HG03135 (cell line): ENCODE data around the gene HBD.

Experiments used
- ATAC-seq: cut with Tn5 transposase; IDR thresholded peaks from one replicate; pipeline ENCODE4 v1.9.1; 2021; ENCODE audit warnings: mild to moderate bottlenecking, moderate library complexity; ENCODE audit not compliant: unreplicated experiment

HBD gene

DNA sequence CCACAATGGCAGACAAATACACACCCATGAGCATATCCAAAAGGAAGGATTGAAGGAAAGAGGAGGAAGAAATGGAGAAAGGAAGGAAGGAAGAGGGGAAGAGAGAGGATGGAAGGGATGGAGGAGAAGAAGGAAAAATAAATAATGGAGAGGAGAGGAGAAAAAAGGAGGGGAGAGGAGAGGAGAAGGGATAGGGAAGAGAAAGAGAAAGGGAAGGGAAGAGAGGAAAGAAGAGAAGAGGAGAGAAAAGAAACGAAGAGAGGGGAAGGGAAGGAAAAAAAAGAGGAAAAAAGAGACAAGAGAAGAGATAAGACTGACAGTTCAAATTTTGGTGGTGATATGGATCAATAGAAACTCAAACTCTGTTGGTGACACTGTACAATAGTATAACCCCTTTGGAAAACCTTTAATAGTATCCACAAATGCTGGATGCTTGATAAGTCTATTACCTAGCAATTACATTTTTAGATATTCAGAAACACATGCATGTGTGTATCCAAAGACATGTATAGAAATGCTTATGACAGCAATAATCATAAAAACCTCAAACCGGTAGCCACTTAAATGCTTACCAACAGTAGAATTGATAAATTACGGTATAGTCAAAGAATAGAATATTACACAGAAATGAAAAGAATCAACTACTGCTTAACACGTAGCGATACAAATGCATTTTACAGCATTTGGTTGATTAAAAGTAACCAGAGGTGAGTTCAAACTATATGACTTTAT lies 1.2 kb upstream of the HBD start:
- ATAC-seq: no peak

DNA sequence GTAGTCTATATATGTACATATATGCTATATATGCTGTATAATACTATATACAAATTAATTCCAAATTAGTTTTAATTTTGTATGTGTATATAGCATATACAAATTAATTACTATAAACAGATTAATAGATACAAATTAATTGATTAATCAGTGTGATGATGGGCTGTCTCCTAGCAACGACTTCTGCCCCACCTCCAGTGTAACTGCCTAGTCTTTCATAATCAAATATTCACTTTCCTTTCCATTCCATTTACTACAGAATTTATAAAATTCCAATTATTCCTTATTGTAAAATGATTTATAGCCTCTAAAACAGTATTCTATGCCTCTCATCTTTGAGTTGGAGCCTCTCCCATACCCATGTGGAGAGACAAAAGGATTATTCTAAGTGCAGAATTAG lies 976 bp downstream of the HBD start:
- ATAC-seq: no peak

DNA sequence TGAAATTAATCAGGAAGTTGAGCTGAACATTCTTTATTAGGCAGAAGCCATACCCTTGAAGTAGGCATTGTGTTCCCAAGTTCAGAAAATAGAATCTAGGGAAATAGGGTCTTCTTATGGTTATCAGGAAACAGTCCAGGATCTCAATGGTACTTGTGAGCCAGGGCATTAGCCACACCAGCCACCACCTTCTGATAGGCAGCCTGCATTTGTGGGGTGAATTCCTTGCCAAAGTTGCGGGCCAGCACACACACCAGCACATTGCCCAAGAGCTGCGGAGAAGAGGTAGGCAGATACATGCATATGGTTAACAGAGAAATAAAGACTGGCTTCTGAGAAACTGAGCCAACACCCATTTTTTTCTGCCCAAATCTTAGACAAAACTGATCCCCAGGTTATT lies 1.5 kb downstream of the HBD start:
- ATAC-seq: no peak

DNA sequence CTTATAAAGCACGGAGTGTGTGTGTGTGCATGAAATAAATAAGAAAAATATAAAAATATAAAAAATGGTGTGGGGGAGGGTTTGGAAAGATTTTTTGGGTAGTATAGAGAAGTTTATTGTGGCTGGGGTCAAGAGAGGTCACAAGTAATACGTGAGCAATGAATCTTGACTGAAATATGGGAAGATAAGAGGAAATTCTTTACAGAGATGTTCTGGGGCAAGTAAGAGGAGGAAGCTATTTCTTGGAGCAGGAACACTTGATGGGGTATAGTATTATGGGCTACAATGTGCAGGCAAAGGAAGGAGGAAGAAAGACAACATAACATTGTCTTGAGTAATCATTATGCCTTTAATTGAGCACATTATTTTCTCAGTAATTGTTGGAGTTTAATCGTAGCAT lies 2.1 kb downstream of the HBD start:
- no peak for ATAC-seq

DNA sequence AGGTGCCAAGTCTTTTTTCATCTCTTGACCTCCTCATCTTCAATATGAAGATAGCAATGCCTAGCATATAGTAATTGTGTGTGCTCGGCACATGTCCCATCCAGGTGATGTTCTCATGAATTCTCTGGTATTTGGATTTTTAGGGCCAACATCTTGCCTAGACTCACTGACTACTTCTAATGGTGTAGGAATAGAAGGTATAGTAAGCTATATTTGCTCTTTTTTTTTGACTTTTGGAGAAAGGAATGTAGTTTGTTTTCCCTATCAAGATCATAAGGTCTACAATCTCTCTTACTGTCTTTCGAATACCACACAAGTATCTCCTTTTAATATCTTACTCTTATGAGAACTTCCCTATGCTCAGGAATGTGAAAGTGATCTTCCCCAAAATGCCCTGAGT lies 3.2 kb downstream of the HBD start:
- ATAC-seq: no peak

DNA sequence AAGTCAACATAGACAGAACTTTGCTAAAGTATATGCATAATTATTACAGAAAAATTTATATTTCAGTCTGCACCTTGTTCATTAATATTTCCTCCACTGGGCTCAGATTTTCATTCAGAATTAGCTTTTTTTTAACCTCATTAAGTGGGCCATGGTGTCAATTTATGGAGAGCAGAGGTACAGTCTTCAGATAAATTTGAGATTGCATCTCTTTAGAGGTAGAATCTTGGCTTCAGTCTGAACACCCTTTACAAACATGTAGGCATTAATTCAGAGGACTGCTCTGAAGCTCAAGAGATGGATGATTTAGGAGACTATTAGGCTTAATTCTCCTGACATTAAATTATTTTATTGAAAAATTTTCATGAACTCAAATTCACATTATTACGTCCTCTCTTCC lies 4.0 kb downstream of the HBD start:
- no peak for ATAC-seq

DNA sequence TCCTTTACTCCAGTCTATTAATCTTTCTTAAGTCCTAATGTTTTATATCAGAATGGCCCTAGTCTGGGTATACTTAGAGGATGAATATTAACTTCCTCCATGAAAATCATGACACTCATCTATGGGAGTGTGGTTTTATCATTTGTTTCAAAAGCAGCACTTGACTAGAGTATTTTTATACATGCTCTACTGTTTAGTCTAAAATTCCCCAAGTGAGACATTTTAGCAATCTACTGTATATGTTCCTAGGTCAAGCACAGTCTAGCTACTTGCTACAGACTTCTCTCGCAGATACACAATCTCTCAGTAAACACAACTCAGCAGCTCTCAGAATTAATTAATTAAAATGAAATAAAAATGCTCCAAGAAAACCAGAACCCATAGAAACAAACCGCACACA lies 4.5 kb downstream of the HBD start:
- no peak for ATAC-seq

DNA sequence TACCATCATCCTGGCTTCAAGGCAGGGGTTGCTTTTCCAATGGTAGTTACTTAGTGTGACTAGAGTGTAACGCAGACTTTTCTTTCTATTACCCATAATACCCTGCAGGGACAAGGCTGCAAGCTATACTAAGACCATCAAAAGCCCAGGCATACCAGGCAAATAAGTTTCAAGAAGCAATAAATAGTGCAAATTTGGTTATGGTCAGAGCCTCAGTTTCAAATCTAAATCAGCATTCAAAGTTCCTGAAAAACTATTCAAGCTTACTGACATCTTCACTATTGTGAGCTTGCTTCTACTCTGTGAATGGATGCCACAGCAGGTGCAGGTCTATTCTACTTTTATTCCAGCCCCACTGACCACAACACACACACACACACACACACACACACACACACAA lies 4.9 kb downstream of the HBD start:
- no peak for ATAC-seq

DNA sequence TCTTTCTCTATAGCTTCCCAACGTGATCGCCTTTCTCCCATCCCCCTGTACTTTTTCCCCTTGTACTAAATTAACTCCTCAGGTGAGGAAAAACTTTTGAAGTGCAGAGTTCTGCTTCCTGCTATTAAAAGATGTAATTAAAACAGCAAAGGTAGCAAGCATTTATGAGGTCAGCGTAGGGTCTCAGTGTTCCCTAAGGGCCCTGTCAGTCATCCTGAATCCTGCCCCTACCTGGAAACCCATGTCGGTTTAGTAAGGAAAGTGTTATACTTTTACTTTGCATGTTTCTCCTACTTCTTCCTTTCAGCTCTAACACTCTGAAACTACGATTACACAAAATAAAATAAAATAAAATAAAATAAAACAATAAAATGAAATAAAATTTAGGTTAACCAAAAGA lies 6.2 kb downstream of the HBD start:
- ATAC-seq: no peak

DNA sequence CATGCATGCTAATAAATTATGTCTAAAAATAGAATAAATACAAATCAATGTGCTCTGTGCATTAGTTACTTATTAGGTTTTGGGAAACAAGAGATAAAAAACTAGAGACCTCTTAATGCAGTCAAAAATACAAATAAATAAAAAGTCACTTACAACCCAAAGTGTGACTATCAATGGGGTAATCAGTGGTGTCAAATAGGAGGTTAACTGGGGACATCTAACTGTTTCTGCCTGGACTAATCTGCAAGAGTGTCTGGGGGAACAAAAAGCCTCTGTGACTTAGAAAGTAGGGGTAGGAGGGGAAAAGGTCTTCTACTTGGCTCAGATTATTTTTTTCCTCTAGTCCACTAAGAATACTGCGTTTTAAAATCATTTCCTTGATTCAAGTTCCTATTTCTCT lies 6.6 kb downstream of the HBD start:
- no peak for ATAC-seq

DNA sequence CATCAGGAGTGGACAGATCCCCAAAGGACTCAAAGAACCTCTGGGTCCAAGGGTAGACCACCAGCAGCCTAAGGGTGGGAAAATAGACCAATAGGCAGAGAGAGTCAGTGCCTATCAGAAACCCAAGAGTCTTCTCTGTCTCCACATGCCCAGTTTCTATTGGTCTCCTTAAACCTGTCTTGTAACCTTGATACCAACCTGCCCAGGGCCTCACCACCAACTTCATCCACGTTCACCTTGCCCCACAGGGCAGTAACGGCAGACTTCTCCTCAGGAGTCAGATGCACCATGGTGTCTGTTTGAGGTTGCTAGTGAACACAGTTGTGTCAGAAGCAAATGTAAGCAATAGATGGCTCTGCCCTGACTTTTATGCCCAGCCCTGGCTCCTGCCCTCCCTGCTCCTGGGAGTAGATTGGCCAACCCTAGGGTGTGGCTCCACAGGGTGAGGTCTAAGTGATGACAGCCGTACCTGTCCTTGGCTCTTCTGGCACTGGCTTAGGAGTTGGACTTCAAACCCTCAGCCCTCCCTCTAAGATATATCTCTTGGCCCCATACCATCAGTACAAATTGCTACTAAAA lies 7.5 kb downstream of the HBD start, which contains the start of gene HBB:
Gene HBB (minus strand): TSS at position 340 of the 579 bp plus-strand sequence. CDS start 50 bp downstream, at position 290.
- ATAC-seq: no peak

DNA sequence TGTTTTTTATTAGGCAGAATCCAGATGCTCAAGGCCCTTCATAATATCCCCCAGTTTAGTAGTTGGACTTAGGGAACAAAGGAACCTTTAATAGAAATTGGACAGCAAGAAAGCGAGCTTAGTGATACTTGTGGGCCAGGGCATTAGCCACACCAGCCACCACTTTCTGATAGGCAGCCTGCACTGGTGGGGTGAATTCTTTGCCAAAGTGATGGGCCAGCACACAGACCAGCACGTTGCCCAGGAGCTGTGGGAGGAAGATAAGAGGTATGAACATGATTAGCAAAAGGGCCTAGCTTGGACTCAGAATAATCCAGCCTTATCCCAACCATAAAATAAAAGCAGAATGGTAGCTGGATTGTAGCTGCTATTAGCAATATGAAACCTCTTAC lies 8.8 kb downstream of the HBD start:
- ATAC-seq: no peak

DNA sequence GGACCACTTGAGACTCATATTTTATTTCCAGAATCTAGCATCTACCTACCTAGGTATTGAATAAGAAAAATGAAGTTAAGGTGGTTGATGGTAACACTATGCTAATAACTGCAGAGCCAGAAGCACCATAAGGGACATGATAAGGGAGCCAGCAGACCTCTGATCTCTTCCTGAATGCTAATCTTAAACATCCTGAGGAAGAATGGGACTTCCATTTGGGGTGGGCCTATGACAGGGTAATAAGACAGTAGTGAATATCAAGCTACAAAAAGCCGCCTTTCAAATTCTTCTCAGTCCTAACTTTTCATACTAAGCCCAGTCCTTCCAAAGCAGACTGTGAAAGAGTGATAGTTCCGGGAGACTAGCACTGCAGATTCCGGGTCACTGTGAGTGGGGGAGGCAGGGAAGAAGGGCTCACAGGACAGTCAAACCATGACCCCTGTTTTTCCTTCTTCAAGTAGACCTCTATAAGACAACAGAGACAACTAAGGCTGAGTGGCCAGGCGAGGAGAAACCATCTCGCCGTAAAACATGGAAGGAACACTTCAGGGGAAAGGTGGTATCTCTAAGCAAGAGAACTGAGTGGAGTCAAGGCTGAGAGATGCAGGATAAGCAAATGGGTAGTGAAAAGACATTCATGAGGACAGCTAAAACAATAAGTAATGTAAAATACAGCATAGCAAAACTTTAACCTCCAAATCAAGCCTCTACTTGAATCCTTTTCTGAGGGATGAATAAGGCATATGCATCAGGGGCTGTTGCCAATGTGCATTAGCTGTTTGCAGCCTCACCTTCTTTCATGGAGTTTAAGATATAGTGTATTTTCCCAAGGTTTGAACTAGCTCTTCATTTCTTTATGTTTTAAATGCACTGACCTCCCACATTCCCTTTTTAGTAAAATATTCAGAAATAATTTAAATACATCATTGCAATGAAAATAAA lies 9.5 kb downstream of the HBD start:
- no peak for ATAC-seq

DNA sequence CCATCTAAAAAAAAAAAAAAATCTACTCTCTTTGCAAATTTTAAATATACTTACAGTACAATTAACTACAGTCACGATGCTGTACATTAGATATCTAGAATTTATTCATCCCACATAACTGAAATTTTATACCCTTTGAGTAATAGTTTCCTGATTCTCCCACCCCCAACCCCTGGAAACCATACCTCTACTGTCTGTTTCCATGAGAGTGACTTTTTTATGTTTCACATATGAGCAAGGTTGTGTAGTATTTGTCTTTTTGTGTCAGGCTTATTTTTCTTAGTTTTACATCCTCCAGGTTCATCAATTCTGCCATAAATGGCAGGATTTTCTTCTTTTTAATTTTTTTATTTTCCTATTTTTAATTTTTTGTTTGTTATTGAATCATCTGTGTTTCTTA lies 10.6 kb downstream of the HBD start:
- ATAC-seq: no peak

DNA sequence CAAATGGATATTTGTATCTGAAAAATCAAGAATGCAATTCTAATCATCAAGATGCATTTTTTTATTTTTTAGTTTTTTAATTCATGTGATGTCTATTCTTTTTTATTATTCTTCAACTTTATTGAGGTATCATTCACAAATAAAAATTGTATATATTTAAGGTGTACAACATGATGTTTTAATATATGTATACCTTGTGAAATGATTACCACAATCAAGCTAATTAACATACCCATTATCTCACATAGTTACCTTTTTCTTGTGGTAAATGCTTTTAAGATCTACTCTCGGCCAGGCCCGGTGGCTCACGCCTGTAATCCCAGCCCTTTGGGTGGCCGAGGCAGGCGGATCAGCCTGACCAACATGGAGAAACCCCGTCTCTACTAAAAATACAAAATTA lies 11.1 kb downstream of the HBD start:
- no peak for ATAC-seq

DNA sequence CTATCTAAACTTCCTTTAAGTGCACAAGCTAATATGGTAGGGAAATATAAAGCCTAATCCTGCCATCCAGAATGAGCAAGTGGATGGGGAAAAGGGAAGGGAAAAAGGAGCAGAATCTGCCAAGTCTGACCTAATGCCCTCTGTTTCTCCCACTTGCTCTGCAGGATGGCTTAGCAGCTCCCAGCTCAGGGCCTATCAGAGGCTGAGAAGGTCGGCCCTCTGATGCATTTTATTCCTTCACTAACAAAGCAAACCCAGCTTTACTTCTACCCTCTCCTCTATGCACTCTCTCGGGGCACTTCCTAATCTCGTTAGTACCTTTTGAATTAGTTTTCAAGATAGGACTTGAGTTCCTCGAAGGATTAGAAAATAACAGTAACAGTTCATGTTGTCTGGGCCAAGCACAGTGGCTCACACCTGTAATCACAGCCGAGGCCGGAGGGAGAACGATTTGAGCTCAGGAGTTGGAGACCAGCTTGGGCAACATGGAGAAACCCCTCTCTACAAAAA lies 23.9 kb downstream of the HBD start:
- no peak for ATAC-seq

DNA sequence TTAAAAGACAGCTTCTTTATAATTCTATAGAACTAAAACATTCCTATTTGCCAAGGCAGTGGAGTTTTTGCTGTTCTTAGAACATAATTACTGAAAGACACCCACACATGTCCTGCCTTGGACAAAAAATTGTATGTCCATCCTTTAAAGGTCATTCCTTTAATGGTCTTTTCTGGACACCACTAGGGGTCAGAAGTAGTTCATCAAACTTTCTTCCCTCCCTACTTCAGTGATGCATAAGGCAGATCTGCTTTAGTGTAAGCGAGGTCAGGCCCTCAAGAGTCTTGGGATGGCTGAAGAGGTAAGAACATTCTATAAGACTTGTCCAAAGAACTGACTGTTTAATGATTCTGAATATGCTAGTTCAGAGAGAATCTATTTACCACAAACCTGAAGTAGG lies 29.5 kb downstream of the HBD start:
- no peak for ATAC-seq

DNA sequence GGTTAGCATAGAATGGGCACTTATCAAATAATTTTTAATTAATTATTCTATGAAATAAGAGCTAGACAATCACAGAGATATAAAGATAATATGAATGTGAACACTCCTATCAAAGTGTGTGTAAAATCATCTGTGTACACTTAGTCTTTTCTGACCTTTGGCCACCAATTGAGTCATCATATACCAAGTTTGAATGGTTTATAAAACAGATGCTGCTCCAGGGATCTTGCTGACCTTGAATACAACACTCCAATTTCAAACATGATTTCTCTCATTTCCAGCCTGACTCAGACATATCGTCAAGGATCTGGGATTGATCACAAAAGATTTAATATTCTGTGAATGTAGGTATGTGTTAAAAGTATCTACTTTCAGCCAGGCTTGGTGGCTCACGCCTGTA lies 30.9 kb downstream of the HBD start:
- ATAC-seq: no peak

DNA sequence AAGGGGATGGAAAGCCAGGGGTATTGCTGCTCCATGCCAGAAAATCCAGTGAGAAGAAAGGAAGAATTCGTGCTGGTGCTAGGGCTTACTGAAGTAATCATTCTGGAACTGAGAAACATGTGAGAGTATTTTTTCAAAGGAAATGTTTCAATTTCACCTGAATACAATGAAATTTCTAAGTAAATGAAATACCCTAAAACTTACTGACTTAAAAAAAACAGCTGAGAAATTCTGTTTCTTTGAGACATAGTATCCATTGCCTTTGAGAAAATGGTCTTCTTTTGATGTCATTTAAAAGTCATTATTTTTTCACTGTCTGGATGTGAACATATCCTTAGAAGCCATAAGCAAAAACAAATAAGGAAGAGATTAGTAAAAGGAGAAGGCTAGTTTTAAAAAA lies 33.7 kb downstream of the HBD start, which contains the start of gene OR51V1:
Gene OR51V1 (minus strand): TSS at position 101 of the 400 bp plus-strand sequence. CDS start 0 bp downstream, at position 101.
- ATAC-seq: no peak

DNA sequence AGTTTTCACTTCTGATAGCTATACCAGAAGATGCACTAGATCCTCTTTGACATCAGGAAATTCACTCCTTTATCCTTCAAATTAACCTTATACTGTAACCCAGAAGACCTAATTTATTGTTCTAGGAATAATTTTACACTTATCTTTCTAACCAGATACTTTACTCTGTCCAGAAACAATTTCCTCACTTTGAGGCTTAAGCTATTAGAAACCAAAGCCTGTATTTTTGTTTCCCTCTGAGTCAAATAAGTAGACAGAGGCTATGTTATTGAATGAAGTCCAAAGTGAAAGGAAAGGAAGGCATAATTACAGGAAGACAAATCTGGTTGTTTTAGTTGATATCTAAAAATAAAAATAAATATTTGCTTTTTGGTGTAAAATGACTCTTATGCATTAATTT lies 36.0 kb downstream of the HBD start:
- ATAC-seq: no peak

DNA sequence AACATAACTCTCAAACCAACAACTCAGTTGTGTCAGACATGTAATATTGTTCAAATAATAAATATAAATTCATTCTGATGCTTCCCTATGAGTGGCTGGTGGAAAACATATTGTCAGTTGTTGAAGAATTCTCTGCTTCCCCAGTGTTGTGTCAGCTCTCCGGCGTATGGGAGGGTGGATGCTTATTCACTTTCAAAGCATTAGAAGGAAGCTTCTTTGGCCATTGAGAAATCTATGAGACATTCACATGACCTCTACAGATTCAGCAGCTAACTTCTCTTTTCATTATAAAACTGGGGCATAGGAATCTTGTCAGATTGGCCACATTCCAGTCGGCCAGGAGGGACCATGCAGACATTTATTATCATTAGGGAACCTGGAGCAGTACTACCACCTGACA lies 36.7 kb downstream of the HBD start:
- ATAC-seq: no peak

DNA sequence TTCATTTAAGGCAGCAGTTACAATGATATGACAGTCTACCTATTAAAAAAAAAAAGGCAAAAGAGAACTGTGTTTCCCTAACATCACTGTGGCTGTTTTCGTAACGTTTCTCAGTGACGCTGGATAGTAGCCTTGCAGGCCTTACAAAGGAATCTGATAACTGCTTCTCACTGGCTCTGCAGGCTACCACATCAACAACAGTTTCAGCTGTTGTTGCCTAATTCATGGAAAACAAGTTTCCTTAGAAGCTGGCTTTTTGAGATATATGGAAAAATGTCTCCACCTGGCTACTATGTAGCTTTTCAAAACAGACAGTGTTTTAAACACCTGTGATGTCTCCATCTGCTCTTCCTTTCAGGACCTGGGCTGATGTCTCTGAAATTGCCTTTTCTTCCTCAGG lies 37.6 kb downstream of the HBD start:
- no peak for ATAC-seq
